ENCODE data around the gene PAQR4. TPM values are rescaled to one million over a fixed set of nuclear protein-coding genes. Genes with fewer than 3 reads are reported as not detected.

The PAQR4 gene
- total and polyA plus RNA-seq, 4 donors = 4.0 to 21.3 (median 13.1) TPM

DNA sequence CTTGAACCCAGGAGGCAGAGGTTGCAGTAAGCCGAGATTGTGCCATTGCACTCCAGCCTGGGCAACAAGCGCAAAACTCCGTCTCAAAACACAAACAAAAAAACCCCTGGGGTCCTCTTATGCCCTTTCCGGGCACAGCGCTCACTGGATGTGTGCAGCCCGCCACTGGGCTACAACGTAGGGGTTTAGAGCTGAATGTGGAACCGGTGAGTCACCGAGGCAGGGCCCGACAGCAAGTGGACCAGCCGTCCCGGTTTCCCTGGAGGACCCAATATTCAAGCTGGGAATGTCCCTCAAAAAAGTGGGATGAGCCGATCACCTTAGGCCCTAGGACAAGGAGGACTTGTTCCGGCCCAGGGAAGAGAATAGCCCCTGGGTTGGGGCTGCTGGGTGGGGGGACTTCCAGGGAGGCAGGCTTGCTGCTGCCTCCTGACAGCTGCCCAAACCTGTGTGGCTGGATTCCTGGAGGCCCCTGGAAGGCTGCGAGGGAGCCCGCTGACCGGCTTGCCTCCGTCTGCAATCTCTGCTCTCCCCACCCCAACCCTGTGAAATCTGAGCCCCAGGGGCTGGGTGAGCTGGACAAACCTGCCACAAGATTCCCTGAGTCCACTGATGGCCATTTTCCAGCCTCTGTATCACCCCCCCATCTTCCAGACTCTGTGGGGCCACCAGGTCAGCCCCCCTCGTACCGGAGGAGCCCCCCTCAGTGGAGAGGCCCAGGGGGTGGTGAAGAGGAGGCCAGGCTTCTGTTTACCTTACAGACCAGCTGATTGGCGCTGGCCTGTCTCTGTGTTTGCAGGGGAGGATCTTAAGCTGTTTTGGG is 40.6 kb downstream of the PAQR4 start:
- Histone ChIP-seq H3K4me1 (ENCODE audit: control insufficient read depth in 5 of 5, insufficient read depth in 5 of 5, low read length in 5 of 5) (peaks cover 0 to 42% (median 2%) of the 10 kb centered on the region in 5 donors), H3K9me3 (ENCODE audit: control insufficient read depth in 4 of 4, insufficient read depth in 3 of 4, low read length in 3 of 4) (peaks cover 0 to 2% (median 0%) of the 10 kb centered on the region in 4 donors), H3K36me3 (ENCODE audit: control insufficient read depth in 4 of 4, insufficient read depth in 4 of 4, low read length in 4 of 4) (no peaks in the 10 kb centered on the region), H3K27me3 (ENCODE audit: control insufficient read depth in 3 of 3, insufficient read depth in 3 of 3, low read length in 2 of 3) (peaks cover 0 to 46% (median 26%) of the 10 kb centered on the region in 3 donors), H3K4me3 (no peak overlapping the region), H3K27ac (ENCODE audit: low read depth in 1 of 2, low read length in 1 of 2) (peak overlapping the region in 1 of 2 donors; percentile 78), H3K9ac (ENCODE audit: insufficient read depth in 1 of 2, low read length in 2 of 2) (no peak overlapping the region)
- ATAC-seq (ENCODE audit: insufficient read depth, low FRiP score) (peak; percentile 52), DNase-seq (peak; percentile 81 to 90 (median 90))
- no peak for TF ChIP-seq CTCF (IDR thresholded peaks at IDR 0.05; ENCODE audit: control extremely low read depth, extremely low read depth)
- WGBS, 2 donors = 47 to 69% methylated on average over 21 of the region's 21 CpGs

DNA sequence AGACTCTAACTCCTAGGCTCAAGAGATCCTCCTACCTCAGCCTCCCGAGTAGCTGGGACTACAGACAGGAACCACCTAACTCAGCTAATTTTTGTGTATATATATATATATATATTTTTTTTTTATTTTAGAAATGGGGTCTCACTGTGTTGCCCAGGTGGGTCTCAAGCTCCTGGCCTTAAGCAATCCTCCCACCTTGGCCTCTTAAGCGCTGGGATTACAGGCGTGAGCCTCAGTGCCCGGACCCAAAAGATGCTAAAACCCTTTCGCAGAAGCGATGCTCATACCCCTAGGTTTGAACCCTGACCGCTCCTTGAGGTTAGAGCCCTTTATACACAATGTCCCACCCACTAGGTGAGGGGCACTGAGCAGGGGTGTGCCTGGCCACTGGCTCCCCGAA is 41.4 kb downstream of the PAQR4 start:
- no peak for DNase-seq
- peaks cover 0 to 43% (median 26%) of the 10 kb centered on the region in 3 donors for H3K27me3 ChIP-seq (ENCODE audit: control insufficient read depth in 3 of 3, insufficient read depth in 3 of 3, low read length in 2 of 3)
- 88 to 94% methylated on average over 8 of the region's 8 CpGs for WGBS, 2 donors
- no peak for ATAC-seq (ENCODE audit: insufficient read depth, low FRiP score)
- TF ChIP-seq CTCF (IDR thresholded peaks at IDR 0.05; ENCODE audit: control extremely low read depth, extremely low read depth) = no peak
- peak overlapping the region in 1 of 2 donors; percentile 49 for H3K27ac ChIP-seq (ENCODE audit: low read depth in 1 of 2, low read length in 1 of 2)
- no peak overlapping the region for H3K4me3 ChIP-seq
- H3K36me3 ChIP-seq (ENCODE audit: control insufficient read depth in 4 of 4, insufficient read depth in 4 of 4, low read length in 4 of 4) = no peaks in the 10 kb centered on the region
- H3K9ac ChIP-seq (ENCODE audit: insufficient read depth in 1 of 2, low read length in 2 of 2) = no peak overlapping the region
- peaks cover 0 to 43% (median 4%) of the 10 kb centered on the region in 5 donors for H3K4me1 ChIP-seq (ENCODE audit: control insufficient read depth in 5 of 5, insufficient read depth in 5 of 5, low read length in 5 of 5)
- peaks cover 0 to 2% (median 0%) of the 10 kb centered on the region in 4 donors for H3K9me3 ChIP-seq (ENCODE audit: control insufficient read depth in 4 of 4, insufficient read depth in 3 of 4, low read length in 3 of 4)

DNA sequence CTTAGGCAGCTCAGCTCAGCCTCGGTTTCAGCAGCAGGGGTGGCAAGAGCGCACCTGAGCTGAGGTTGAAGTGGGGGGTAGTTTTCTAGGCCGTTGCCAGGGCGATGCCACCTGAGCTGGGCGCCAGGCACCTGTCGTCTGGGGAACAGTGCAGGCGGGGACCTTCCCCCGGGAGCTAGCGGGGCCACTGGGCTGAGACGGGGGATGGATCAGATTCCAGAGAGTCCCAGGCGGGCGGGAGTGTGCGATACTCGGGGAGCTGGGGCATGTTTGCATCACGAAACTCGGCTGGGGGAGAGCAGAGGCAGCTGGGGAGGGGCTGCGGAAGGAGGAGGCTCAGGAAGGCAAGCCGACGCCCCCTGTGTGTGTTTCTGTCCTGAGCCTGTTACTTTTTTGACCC is 43.1 kb downstream of the PAQR4 start:
- Histone ChIP-seq H3K4me3 (no peak overlapping the region), H3K27me3 (ENCODE audit: control insufficient read depth in 3 of 3, insufficient read depth in 3 of 3, low read length in 2 of 3) (peaks cover 0 to 35% (median 25%) of the 10 kb centered on the region in 3 donors), H3K27ac (ENCODE audit: low read depth in 1 of 2, low read length in 1 of 2) (no peak overlapping the region), H3K36me3 (ENCODE audit: control insufficient read depth in 4 of 4, insufficient read depth in 4 of 4, low read length in 4 of 4) (no peaks in the 10 kb centered on the region), H3K9me3 (ENCODE audit: control insufficient read depth in 4 of 4, insufficient read depth in 3 of 4, low read length in 3 of 4) (peaks cover 0 to 2% (median 0%) of the 10 kb centered on the region in 4 donors), H3K9ac (ENCODE audit: insufficient read depth in 1 of 2, low read length in 2 of 2) (no peak overlapping the region), H3K4me1 (ENCODE audit: control insufficient read depth in 5 of 5, insufficient read depth in 5 of 5, low read length in 5 of 5) (peaks cover 0 to 50% (median 4%) of the 10 kb centered on the region in 5 donors)
- DNase-seq (peak; percentile 57 to 79 (median 75)), ATAC-seq (ENCODE audit: insufficient read depth, low FRiP score) (no peak)
- no peak for TF ChIP-seq CTCF (IDR thresholded peaks at IDR 0.05; ENCODE audit: control extremely low read depth, extremely low read depth)
- 25 to 27% methylated on average over 19 of the region's 19 CpGs for WGBS, 2 donors
